Thoracic aorta (tissue), 2 donors: Measurements from ENCODE around the gene ADAM10. TPM values are rescaled to one million over a fixed set of nuclear protein-coding genes. Genes with fewer than 3 reads are reported as not detected.

Experiments
- ATAC-seq: fragments of 150-250 bp; one replicate; pipeline ENCODE4 v1.8.0; 2017; ENCODE audit warnings: low read depth; ENCODE audit not compliant: insufficient number of reproducible peaks, low FRiP score
- DNase-seq: peaks from one replicate; pipeline ENCODE4 v3.0.0-alpha.2; 2020; ENCODE audit warnings: low spot score
- H3K27ac ChIP-seq, 2 donors: fragments of 200-600 bp; sonication (generic); 1 replicate in 1 of 2; 2 replicates in 1 of 2; pipeline ENCODE4 v1.5.1; 2016; ENCODE audit warnings: mild to moderate bottlenecking in 2 of 2, moderate library complexity in 2 of 2
- H3K27me3 ChIP-seq: fragments of 200-600 bp; sonication (generic); replicated peaks from 2 replicates; pipeline ENCODE4 v1.6.0; 2016; ENCODE audit warnings: mild to moderate bottlenecking; ENCODE audit not compliant: insufficient read depth
- H3K36me3 ChIP-seq: fragments of 200-600 bp; sonication (generic); one replicate; pipeline ENCODE4 v1.5.1; 2016
- H3K4me1 ChIP-seq, 2 donors: fragments of 200-600 bp; sonication (generic); 1 replicate in 1 of 2; 2 replicates in 1 of 2; pipeline versions ENCODE4 v1.5.1 to v1.6.0; 2016; ENCODE audit warnings: low read depth in 2 of 2, mild to moderate bottlenecking in 1 of 2; ENCODE audit not compliant: control insufficient read depth in 1 of 2
- H3K4me3 ChIP-seq: fragments of 200-600 bp; sonication (generic); 2 replicates; pipeline ENCODE4 v1.5.1; 2016; ENCODE audit warnings: mild to moderate bottlenecking
- H3K9me3 ChIP-seq: fragments of 200-600 bp; sonication (generic); 2 replicates; pipeline ENCODE4 v1.5.1; 2016
- CTCF ChIP-seq: fragments of 200-600 bp; sonication (generic); IDR thresholded peaks from one replicate; pipeline ENCODE4 v1.5.1; 2019; ENCODE audit warnings: antibody characterized with exemption
- total RNA-seq, 2 donors: library from RNA; depleted of rRNA; stranded (reverse); fragments of >200 nt; gene quantifications; one replicate each; pipeline versions ENCODE4 v1.1.0 to v1.2.3, GENCODE V29; 2016

Gene ADAM10
- total RNA-seq, 2 donors from 2014 or later, result 41.2 to 63.1 TPM

GRCh38 chr15:58546635-58547627 lies 202.6 kb downstream of the ADAM10 start:
- ATAC-seq (no peak), DNase-seq (peak; percentile 53)
- Histone ChIP-seq H3K4me3 (peak overlapping the region; percentile 34), H3K4me1 (peaks cover 12 to 24% of the 10 kb centered on the region in 2 donors), H3K9me3 (no peaks in the 10 kb centered on the region), H3K27me3 (no peaks in the 10 kb centered on the region), H3K36me3 (no peaks in the 10 kb centered on the region), H3K27ac (peak overlapping the region; percentile 68 to 76)
- TF ChIP-seq CTCF, result no peak

- no peaks in the 10 kb centered on the region for H3K9me3 ChIP-seq
- no peak overlapping the region for H3K4me3 ChIP-seq
- no peak for ATAC-seq
- H3K36me3 ChIP-seq, result no peaks in the 10 kb centered on the region
- TF ChIP-seq CTCF, result no peak
- peaks cover 12 to 24% of the 10 kb centered on the region in 2 donors for H3K4me1 ChIP-seq
- H3K27me3 ChIP-seq, result no peaks in the 10 kb centered on the region
- no peak overlapping the region for H3K27ac ChIP-seq
- no peak for DNase-seq
These were observed 203.4 kb downstream of the ADAM10 start for GRCh38 chr15:58546066-58546591.

DNA sequence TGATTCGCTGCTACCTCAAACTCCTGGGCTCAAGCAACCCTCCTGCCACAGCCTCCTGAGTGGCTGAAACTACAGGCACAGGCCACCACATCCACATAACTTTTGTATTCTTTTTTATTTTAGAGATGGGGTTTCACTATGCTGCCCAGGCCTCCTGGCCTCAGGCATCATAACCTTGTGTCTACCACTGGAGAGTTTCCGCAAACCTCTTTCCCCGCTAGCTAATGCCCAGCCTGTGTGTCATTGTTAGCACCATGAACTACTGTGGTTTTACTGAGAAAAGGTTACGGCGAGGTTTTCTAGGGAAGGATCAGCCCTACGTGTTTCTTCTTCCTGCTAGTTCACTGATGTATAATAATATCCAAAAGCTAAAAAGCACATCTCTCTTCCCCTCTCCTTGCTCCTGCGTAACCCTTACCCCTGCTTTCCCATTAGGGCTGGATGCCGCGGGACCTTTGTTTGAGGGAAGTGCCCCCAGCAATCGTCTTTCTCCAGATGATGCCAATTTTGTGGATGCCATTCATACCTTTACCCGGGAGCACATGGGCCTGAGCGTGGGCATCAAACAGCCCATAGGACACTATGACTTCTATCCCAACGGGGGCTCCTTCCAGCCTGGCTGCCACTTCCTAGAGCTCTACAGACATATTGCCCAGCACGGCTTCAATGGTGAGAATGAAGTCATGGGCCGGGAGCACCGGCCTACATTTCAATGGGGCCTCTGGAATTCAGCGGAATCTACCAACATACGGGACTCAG lies 204.0 kb downstream of the ADAM10 start:
- no peak overlapping the region for H3K27ac ChIP-seq
- TF ChIP-seq CTCF, result no peak
- DNase-seq, result no peak

GRCh38 chr15:58544756-58545155 lies 204.8 kb downstream of the ADAM10 start:
- ATAC-seq (no peak), DNase-seq (no peak)
- Histone ChIP-seq H3K27me3 (no peaks in the 10 kb centered on the region), H3K4me1 (peaks cover 12 to 24% of the 10 kb centered on the region in 2 donors), H3K4me3 (no peak overlapping the region), H3K36me3 (no peaks in the 10 kb centered on the region), H3K27ac (no peak overlapping the region), H3K9me3 (no peaks in the 10 kb centered on the region)
- TF ChIP-seq CTCF, result no peak

More for the DNA sequence above, 204.0 kb downstream of the ADAM10 start:
- no peak overlapping the region for H3K4me3 ChIP-seq
- ATAC-seq, result no peak
- no peaks in the 10 kb centered on the region for H3K36me3 ChIP-seq
- peaks cover 12 to 24% of the 10 kb centered on the region in 2 donors for H3K4me1 ChIP-seq
- no peaks in the 10 kb centered on the region for H3K27me3 ChIP-seq
- no peaks in the 10 kb centered on the region for H3K9me3 ChIP-seq
